Right lung (tissue), 5 donors: ENCODE measurements around the gene TCHP. TPM values are rescaled to one million over a fixed set of nuclear protein-coding genes. Genes with fewer than 3 reads are reported as not detected.
A peak's percentile ranks its signal among the peaks of the same experiment; 100 is the strongest.

Source experiments
- DNase-seq, 2 donors: peaks; one replicate each; pipeline ENCODE4 v3.0.0-alpha.2; 2013
- polyA plus RNA-seq, 5 donors: library from polyadenylated mRNA; unstranded; fragments of 120-200 nt; gene quantifications; one replicate each; pipeline versions ENCODE4 v1.2.1 to v1.2.3, GENCODE V29; 2013; ENCODE audit warnings: inconsistent platforms in 1 of 5, low replicate concordance in 1 of 5; ENCODE audit not compliant: insufficient read length in 5 of 5, insufficient read depth in 1 of 5

The TCHP gene
- polyA plus RNA-seq, 5 donors = 19.8 to 26.0 (median 20.7) TPM

DNA sequence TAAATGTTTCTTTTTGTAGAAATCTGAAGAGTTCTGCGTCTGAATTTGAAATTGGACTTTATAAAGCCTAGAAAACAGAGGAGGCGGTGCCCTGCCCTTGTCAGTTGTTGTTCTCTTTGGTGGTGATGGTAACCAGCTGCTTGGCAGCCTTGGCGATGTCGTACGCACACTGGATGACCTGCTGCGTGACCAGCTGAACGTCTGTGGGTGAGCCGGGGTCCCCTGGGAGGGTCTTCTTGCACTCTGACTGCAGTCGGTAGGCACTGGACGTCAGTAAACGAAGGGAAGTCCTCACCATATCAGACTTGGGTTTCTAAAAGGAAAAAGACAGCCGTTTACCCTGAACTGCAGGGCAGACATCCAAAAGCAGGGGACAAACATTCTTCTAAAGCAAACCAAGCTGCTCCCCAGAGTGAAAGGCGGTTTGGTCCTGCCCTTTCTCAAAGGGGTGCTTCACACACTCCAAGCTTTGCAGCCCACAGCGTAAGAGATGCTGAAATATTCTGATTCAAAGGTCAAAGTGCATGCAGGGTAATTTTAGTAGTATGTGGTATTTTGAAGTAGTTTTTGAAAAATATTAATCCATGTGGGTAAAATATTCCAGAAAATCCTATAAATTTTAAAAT, 32.9 kb downstream of the TCHP start:
- DNase-seq = peak; percentile 45 to 57

DNA sequence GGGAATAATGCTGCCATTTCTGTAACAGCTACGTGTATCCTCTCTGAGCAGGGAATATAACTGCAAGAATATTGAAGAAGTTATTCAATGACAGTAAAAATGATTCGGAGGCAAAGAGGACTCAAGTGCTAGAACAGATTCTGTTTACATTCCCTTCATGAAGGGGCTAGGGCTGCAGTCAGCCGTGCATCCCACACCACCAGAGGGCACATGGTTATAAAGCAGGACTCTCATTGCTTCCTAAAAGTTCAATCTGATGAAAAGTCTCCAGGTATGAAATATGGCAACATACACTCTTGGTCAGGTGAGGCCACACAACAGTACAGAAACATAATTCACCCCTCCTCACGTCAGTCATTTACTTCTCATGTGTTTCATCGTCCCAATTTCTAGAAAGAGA, 34.0 kb downstream of the TCHP start:
- DNase-seq = no peak

DNA sequence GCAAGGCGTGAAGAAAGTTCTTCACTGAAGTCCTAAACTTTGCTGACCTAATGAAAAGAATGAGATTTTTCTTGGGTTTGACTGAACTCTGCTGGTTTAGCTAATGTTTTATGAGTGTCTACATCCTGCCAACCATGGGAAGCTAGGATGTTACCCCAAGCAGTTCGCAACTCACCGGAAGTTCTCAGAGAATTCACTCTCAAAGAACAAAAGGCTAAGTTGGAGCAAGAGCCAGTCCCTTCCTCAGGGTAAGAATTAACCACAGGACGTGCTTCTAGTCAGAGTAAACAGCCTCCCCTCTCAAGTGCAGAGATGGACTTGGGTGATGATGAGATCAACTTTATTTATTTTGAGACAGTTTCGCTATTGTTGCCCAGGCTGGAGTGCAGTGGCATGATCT, 37.3 kb downstream of the TCHP start:
- DNase-seq = no peak

DNA sequence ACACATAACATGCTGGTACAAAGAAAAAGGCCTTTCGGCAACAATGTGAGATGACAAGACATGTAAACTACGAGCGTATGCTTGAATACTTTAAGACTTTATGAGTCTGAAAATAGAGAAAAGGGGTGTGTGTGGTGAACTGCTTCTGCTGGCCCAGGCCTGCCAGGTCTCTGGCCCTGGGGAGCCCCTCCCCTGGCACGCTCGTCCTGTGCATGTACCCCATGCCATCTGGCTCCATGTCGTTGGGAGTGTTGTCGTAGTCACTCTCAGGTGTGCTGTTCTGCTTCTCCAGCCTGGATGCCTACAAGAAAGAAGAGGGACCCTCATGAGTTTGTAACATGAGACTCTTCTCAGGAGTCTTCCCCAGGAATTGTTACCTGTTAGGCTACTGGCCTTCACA, 38.9 kb downstream of the TCHP start:
- DNase-seq = no peak

DNA sequence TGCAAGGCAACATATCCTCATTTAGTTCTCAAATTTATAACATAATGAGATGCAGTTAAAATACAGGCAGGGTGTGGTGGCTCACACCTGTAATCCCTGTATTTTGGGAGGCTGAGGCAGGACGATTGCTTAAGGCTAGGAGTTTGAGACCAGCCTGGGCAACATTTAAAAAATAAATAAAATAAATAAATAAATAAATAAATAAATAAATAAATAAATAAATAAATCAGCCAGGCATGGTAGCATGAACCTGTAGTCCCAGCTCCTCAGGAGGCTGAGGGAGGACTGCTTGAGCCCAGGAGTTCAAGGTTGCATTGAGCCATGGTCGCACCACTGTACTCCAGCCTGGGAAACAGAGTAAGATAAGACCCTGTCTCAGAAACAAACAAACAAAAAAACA, 39.4 kb downstream of the TCHP start:
- DNase-seq = no peak

DNA sequence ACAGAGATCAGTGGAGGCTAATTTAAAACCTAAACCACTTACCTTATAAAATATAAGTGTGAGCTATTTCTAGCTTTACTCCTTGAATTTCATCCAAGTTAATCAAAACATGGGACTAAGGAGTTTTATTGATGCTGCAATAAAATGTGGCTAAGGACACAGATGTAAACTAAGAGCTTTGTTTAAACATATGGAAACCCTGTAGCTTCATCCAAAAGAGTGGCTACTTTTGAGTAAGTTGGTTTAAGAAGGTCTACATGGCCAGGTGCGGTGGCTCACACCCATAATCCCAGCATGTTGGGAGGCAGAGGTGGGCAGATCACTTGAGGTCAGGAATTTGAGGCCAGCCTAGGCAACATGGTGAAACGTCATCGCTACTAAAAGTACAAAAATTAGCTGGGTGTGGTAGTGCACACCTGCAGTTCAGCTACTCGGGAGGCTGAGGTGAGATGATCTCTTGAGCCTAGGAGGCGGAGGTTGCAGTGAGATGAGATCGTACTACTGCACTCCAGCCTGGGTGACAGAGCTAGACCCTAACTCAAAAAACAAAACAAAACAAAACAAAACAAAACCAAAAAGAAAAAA, 40.4 kb downstream of the TCHP start:
- DNase-seq = no peak

DNA sequence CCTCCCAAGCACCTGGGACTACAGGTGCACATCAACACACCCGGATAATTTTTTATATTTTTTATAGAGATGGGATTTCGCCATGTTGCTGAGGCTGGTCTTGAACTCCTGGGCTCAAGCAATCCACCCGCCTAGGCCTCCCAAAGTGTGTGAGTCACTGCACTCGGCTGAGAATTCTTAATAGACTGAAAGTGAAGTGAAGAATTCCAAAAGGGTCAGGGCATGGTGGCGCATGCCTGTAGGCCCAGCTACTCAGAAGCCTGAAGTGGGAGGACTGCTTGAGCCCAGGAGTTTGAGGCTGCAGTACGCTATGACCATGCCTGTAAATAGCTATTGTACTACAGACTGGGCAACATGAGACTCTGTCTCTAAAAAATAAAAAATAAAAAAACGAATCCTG, 43.7 kb downstream of the TCHP start:
- DNase-seq = no peak

DNA sequence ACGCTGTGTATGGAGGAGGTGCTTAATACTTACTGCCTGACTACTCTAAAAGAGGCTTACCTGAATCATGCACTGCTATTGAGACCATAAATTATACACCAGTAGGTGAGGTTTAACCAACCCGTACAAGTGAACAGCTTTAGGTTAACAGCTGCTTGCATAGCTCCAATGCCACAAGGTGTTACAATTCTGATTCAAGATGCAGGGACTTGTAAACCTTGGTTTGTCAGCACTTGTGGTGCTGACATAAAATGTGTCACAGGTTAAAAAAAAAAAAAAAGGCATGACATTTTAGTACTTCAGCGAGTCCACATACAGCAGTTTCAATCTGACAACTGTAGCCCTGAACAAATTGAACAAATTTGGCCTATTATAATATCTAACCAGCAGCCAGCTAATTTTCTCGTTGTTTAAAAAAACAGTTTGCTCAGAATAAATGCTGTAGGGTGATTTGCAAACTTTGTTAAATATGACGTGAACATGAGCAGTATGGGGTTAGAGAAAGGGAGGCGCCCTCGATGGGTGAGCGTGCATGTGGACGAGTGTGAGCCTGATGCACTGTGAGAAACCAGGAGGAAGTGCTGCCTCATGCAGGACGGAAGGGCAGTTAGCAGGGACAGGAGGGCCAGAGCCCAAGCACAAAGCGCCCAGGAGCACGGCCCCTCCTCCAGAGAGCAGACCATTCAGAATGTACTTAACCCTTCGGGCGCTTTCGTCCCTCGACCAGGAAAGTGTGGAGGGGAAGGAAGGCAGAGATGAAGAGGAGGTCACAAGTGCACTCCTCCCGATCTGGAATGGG, 44.7 kb downstream of the TCHP start:
- no peak for DNase-seq

DNA sequence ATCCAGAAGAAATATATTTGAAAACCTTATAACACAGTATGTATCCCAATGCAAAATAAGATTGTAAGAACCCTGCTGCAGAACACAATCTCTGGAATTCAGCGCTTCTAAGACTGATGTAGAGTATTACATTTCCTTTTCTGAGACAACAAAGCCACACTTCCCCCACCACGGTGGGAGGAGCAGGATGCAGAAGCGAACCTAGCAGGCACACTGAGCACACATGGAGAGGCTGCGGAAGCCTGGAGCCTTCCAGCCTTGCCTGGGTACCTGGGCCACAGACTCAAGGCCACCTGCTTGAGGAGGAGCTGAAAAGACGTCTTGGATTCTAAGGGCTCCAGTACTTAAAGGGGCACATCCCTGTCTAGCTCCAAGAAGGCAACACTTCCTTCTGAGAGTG, 46.4 kb downstream of the TCHP start:
- DNase-seq = no peak

DNA sequence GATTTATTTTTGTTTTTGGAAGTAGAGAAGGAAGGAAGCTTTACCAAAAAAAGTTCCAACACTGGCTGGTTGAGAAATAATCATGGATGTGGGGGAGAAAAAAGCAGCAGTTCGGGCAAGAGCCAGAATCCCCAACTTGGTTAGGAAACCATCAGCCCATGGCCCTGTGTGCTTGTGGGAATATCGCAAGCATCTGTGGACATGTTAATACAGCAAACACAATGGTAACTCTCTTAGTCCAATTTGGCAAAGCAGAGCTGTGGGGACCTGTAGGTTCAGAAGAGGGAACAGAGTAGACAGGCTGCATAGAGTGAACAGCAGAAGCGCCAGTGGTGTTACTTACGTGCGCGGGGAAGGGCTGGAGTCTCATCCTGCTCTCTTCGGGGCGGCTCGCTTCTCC, 46.8 kb downstream of the TCHP start:
- DNase-seq = no peak

DNA sequence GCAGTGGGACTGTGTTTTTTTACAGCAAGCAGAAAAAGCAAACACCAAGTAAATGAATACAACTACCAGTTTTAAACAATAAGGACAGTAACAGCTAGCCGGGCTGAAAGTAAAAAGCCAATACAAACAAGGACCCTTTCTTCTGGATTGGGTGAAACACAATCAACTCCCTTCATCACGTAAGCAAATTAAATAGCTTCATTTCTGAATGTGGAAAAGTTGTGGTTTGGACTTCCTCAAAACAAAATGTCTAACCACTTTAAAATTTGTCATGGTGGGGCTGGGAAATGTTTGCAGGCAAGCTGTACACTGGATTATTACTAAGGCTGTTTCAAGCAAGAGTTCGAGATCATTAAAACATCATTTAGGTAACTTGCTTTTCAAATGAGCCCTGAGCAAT, 47.4 kb downstream of the TCHP start:
- no peak for DNase-seq

DNA sequence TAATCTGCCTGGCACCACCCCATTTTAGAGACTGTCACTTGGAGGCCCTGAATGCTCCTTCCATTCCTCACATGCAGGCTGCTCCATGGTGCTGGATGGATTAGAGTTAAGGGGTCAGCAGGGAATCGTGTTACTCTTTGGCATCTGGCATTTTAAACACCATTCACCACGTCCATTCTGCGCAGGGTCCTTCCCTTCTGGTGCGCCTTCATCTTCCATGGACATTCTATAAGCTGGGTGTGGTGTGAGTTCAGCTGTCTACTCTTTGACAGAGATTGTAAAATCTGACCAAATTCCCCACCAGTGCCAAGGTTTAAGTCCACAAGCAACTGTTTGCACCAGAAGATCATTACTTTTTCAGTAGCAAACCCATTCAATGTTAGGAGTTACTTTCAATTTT, 48.3 kb downstream of the TCHP start:
- no peak for DNase-seq

DNA sequence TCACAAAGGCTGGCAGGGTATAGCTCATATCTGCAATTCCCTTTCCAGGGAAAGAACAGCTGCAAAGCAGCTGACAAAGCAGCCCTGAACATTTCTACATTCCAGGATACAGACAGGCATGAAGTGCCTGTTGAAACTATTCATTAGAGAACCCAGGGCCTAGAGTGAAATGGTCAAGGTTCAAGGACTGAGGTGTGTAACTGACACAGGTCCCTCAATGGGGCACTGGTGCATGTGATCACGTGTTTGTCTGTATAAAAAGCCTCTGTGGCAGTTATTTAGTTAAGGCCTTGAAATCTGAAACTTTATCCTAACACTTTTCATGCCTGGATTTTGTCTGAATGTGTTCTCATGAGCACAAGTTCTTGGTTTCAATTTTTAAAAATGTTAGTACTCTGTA, 49.0 kb downstream of the TCHP start:
- DNase-seq = peak; percentile 58 to 69

DNA sequence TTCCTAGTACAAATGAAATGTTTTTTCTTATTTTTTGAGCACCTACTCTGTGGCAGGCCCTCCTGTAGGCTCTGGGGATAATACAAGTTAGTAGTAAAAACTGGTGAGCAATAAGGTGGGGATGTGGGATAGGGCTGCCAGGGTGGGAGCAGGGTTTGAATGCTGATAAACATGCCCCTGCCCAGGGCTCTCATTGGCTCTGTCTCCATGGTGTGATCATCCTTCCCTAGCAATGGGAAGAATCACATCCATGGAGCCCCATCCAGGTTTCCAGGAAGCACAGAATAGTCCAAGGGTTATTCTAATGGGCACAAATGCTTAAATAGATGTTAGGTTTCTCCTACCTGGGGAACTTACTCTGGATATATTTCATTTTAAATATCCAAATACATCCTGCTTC, 50.6 kb downstream of the TCHP start:
- no peak for DNase-seq

DNA sequence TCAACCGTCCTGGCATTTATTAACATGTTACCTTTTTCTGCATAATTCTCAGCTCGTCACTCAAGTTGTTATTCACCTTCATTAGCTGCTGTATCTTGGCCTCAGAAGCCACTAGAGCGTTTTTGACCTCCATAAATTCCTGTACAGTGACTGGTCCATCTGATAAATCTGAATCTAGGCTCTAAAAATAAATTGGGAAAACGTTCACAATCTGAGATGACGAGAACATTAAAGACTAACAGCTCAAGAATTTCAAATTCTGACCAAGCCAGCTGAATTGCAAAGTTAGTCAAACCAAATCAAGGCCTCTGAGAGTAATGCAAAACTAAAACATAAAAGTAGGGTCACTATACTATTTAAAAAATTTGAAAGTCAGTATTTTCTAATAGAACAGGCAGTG, 51.1 kb downstream of the TCHP start:
- no peak for DNase-seq

DNA sequence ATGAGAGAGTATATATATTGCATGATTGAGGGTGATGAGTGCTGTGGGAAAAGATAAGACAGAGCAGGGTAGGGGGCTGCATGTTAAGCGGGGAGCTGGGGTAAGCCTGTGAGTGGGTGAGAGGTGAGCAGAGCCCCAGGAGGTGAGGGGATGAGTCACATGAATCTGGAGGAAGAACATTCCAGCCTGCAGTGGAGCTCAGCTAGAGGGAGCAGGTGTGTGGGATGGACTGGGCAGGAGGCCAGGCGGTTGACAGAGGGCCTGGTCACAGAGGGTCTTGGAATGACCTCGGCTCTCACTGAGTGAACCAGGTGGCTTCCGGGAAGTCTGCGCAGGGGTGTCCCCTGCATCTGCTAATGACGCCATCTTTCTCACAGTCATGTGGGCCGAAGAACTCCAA, 51.7 kb downstream of the TCHP start:
- no peak for DNase-seq

DNA sequence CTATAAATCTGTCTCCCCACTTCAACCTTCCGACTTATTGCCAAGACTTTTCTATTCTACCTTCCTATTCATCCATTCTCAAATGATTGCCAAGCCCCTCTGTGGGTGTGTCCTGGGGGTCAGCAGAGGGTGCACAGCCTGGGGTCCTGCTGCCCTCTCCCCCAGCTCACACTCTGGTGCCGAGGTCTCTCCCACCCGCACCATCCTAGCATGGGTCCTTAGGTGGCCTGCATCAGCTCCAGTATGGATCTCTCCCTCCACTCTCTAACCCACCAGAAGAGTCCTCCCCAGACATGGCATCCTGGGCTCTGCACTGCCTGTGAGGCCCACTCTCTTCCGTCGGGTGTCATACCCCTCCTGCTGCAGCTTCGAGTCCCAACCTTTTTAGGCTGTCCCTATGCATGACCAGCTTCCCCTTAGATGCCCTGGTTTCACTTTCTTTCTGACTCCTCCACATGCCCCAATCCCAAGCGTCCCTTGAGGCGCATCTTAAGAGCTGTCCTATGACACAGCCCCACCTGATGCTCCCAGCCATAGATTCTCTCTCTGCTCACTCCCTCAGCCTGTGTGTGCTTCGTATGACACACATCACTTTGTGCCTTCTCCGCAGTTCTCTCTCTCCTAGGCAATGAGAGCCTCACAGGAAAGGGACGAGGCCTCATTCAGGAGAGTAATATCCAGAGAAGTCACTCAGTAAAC, 52.2 kb downstream of the TCHP start:
- DNase-seq = no peak

DNA sequence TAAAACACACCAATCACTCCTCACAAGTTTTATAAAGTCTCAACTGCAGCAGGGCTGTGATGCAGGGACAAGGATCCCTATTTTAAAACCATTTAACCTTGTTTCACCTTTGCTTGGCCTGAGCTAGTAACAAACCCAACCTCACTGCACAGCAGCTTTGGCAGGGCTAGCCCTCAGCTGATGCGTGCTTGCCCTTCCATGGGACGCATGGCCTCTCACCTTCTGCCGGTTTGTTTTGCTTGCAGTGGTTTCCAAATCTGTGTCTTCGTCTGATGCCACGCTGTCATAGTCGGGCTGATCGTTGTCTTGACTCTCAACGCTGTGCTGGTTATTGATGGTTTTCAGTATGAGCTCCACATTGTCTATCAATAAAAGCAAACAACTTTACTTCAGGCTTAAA, 52.8 kb downstream of the TCHP start:
- DNase-seq = no peak

DNA sequence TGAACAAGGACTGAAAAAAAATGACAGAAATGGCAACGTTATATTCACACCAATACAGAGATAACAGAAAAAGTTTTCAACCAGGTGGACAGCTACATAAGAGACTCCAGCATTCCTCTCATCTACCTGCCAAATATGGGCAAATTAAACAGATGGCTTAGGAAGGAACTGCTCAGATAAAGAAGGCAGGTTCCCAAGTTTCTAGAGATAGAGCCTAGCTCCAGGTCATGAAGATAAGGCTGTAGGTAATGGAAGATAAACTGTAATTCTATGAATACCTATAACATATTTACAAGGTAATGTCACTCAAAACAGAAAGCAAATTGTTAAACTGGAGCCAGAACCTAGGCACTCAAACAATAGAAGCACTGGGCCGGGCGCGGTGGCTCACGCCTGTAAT, 53.6 kb downstream of the TCHP start:
- no peak for DNase-seq

DNA sequence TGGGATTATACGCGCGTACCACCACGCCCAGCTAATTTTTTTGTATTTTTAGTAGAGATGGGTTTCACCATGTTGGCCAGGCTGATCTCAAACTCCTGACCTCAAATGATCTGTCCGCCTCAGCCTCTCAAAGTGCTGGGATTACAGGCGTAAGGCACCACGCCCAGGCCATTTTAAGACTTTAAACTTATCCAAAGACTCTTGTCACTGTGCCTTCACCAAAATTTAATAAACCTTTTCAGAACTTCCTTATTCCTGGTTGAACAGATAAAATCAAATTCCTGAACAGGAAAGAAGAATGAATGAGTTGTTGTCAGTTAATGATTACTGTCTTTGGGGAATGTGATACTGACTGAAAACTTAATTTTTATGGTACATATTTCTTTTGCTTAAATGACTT, 58.3 kb downstream of the TCHP start:
- no peak for DNase-seq

DNA sequence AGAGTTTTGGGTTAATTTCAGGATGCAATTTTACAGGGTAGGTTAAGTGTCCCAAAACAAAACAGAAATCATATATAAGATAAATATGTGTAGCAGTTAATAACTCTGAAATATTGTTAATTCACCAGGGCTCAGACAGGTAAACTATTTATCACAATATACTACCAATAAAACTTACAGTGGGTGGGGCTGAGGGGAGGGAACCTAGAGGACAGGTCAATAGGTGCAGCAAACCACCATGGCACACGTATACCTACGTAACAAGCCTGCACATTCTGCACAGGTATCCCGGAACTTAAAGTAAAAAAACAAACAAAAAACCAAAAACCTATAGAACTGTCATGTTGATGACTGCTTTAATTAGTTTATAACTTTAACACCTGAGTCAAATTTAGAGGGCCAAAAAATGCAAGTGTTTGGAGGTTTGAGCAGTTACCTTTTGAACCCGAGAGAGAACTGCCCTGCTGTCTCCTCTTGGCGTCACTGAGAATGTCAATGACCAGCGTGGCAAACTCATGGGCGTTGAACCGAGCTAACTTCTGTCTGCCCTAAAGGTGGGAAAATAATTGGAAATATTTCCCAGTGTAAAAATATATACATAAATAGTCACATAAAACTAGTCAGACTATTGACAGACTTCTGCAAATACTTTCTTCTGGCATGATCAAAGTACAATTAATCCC, 59.5 kb downstream of the TCHP start:
- DNase-seq = no peak

DNA sequence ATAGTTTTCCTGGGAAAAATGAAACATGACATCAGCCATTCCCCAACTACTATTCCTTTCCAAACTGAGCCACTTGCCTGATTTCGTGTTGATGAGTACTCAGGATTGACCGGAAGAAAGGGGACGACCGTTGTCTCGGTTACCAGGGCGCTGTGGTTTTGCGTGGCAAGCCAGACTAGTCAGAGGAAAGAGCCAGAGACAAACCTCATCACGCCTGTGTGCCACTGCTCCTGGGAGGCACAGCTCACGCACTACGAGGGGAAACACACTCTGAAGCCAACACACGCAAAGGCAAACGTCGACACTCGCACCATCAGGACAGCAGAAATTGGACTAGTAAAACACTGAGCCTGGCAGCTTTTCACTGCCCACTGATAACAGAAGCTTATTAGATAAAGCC, 61.1 kb downstream of the TCHP start:
- no peak for DNase-seq
